ENCODE results near the gene CLCA4.

Gene CLCA4

GRCh38 chr1:86582161-86582560, 35.3 kb downstream of the CLCA4 start:
- TF ChIP-seq SNAI2 (CRISPR knock-in tag; IDR thresholded peaks at IDR 0.05) (no peak), ARNTL (CRISPR knock-in tag; IDR thresholded peaks at IDR 0.05; ENCODE audit: borderline replicate concordance, low read depth) (no peak), ZC3H10 (CRISPR knock-in tag; IDR thresholded peaks at IDR 0.05) (no peak)
- ATAC-seq: no peak

DNA sequence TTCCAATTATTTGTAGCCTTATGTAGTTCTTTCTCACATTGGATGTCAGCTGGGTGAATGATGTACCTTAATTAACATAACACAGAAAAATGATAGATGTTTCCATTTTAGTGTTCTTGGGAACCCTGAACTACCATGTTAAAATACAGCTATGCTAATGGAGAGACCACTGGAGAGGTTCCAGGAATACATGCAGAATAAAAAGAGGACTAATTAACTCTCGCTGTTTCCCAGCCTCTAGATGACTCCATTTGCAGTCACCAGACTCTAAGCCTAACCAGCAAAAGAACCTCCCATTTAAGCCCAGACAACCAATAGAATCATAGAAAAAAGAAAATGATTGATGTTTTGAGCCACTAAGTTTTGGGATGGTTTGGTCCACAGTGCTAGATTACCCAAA, 36.2 kb downstream of the CLCA4 start:
- ATAC-seq: no peak
- TF ChIP-seq ISL1 (CRISPR knock-in tag; IDR thresholded peaks at IDR 0.05) (no peak), ZFP30 (CRISPR knock-in tag; IDR thresholded peaks at IDR 0.05) (no peak), RARB (CRISPR knock-in tag; IDR thresholded peaks at IDR 0.05) (no peak), CSDC2 (CRISPR knock-in tag; IDR thresholded peaks at IDR 0.05) (no peak), ZC3H10 (CRISPR knock-in tag; IDR thresholded peaks at IDR 0.05) (no peak), ARNTL (CRISPR knock-in tag; IDR thresholded peaks at IDR 0.05; ENCODE audit: borderline replicate concordance, low read depth) (no peak)
- TF ChIP-seq, protein P1, sequence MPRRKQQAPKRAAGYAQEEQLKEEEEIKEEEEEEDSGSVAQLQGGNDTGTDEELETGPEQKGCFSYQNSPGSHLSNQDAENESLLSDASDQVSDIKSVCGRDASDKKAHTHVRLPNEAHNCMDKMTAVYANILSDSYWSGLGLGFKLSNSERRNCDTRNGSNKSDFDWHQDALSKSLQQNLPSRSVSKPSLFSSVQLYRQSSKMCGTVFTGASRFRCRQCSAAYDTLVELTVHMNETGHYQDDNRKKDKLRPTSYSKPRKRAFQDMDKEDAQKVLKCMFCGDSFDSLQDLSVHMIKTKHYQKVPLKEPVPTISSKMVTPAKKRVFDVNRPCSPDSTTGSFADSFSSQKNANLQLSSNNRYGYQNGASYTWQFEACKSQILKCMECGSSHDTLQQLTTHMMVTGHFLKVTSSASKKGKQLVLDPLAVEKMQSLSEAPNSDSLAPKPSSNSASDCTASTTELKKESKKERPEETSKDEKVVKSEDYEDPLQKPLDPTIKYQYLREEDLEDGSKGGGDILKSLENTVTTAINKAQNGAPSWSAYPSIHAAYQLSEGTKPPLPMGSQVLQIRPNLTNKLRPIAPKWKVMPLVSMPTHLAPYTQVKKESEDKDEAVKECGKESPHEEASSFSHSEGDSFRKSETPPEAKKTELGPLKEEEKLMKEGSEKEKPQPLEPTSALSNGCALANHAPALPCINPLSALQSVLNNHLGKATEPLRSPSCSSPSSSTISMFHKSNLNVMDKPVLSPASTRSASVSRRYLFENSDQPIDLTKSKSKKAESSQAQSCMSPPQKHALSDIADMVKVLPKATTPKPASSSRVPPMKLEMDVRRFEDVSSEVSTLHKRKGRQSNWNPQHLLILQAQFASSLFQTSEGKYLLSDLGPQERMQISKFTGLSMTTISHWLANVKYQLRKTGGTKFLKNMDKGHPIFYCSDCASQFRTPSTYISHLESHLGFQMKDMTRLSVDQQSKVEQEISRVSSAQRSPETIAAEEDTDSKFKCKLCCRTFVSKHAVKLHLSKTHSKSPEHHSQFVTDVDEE (CRISPR knock-in tag; IDR thresholded peaks at IDR 0.05): no peak

- ATAC-seq: no peak
Measured at GRCh38 chr1:86583593-86583992, 36.7 kb downstream of the CLCA4 start.

GRCh38 chr1:86594284-86594770, 47.4 kb downstream of the CLCA4 start:
- ATAC-seq: no peak
- TF ChIP-seq CSDC2 (CRISPR knock-in tag; IDR thresholded peaks at IDR 0.05): no peak
- TF ChIP-seq, protein P2, sequence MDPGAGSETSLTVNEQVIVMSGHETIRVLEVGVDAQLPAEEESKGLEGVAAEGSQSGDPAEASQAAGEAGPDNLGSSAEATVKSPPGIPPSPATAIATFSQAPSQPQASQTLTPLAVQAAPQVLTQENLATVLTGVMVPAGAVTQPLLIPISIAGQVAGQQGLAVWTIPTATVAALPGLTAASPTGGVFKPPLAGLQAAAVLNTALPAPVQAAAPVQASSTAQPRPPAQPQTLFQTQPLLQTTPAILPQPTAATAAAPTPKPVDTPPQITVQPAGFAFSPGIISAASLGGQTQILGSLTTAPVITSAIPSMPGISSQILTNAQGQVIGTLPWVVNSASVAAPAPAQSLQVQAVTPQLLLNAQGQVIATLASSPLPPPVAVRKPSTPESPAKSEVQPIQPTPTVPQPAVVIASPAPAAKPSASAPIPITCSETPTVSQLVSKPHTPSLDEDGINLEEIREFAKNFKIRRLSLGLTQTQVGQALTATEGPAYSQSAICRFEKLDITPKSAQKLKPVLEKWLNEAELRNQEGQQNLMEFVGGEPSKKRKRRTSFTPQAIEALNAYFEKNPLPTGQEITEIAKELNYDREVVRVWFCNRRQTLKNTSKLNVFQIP (CRISPR knock-in tag; IDR thresholded peaks at IDR 0.05; ENCODE audit: borderline replicate concordance, low read depth): no peak
- no peak for TF ChIP-seq ZFP3 (CRISPR knock-in tag; IDR thresholded peaks at IDR 0.05)
- no peak for TF ChIP-seq TOX (CRISPR knock-in tag; IDR thresholded peaks at IDR 0.05; ENCODE audit: borderline replicate concordance)
- no peak for TF ChIP-seq RARB (CRISPR knock-in tag; IDR thresholded peaks at IDR 0.05)
- TF ChIP-seq, protein P3, sequence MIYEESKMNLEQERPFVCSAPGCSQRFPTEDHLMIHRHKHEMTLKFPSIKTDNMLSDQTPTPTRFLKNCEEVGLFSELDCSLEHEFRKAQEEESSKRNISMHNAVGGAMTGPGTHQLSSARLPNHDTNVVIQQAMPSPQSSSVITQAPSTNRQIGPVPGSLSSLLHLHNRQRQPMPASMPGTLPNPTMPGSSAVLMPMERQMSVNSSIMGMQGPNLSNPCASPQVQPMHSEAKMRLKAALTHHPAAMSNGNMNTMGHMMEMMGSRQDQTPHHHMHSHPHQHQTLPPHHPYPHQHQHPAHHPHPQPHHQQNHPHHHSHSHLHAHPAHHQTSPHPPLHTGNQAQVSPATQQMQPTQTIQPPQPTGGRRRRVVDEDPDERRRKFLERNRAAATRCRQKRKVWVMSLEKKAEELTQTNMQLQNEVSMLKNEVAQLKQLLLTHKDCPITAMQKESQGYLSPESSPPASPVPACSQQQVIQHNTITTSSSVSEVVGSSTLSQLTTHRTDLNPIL (CRISPR knock-in tag; IDR thresholded peaks at IDR 0.05; ENCODE audit: low read depth): no peak
- no peak for TF ChIP-seq ZC3H10 (CRISPR knock-in tag; IDR thresholded peaks at IDR 0.05)
- TF ChIP-seq BACH2 (CRISPR knock-in tag; IDR thresholded peaks at IDR 0.05; ENCODE audit: borderline replicate concordance): no peak
- TF ChIP-seq, protein P1 (CRISPR knock-in tag; IDR thresholded peaks at IDR 0.05): no peak
- no peak for TF ChIP-seq SNAI2 (CRISPR knock-in tag; IDR thresholded peaks at IDR 0.05)
- no peak for TF ChIP-seq OSR1 (CRISPR knock-in tag; IDR thresholded peaks at IDR 0.05)
- no peak for TF ChIP-seq ZFP30 (CRISPR knock-in tag; IDR thresholded peaks at IDR 0.05)
- no peak for TF ChIP-seq TCF4 (CRISPR knock-in tag; IDR thresholded peaks at IDR 0.05; ENCODE audit: borderline replicate concordance)
- no peak for TF ChIP-seq ZNF8 (CRISPR knock-in tag; IDR thresholded peaks at IDR 0.05)
- TF ChIP-seq ISL1 (CRISPR knock-in tag; IDR thresholded peaks at IDR 0.05): no peak

More at GRCh38 chr1:86583593-86583992, 36.7 kb downstream of the CLCA4 start:
- TF ChIP-seq BACH2 (CRISPR knock-in tag; IDR thresholded peaks at IDR 0.05; ENCODE audit: borderline replicate concordance) (no peak), ZNF70 (CRISPR knock-in tag; IDR thresholded peaks at IDR 0.05) (no peak), OSR1 (CRISPR knock-in tag; IDR thresholded peaks at IDR 0.05) (no peak), ZFP3 (CRISPR knock-in tag; IDR thresholded peaks at IDR 0.05) (no peak), SNAI2 (CRISPR knock-in tag; IDR thresholded peaks at IDR 0.05) (no peak), PPARA (CRISPR knock-in tag; IDR thresholded peaks at IDR 0.05; ENCODE audit: borderline replicate concordance) (no peak), ZNF8 (CRISPR knock-in tag; IDR thresholded peaks at IDR 0.05) (no peak)
- TF ChIP-seq, protein P3 (CRISPR knock-in tag; IDR thresholded peaks at IDR 0.05; ENCODE audit: low read depth): no peak
- TF ChIP-seq, protein P1 (CRISPR knock-in tag; IDR thresholded peaks at IDR 0.05): no peak

All from SK-N-SH treated with all-trans-retinoic acid at 6 μM for 48 hours (cell line).